Loucy (cell line): ENCODE results near the gene RTCB.

Experiments
- EZH2phosphoT487 ChIP-seq: fragments of 200-600 bp; IDR thresholded peaks from 2 replicates; pipeline ENCODE4 v1.6.1; 2018; ENCODE audit warnings: antibody characterized with exemption, mild to moderate bottlenecking, moderate library complexity, borderline replicate concordance
- TF ChIP-seq, protein P1 (sequence below): fragments of 200-600 bp; sonication (generic); conservative IDR thresholded peaks from 2 replicates; pipeline ENCODE4 v1.5.1; 2014; ENCODE audit warnings: mild to moderate bottlenecking, antibody characterized with exemption, low read length

DNA sequence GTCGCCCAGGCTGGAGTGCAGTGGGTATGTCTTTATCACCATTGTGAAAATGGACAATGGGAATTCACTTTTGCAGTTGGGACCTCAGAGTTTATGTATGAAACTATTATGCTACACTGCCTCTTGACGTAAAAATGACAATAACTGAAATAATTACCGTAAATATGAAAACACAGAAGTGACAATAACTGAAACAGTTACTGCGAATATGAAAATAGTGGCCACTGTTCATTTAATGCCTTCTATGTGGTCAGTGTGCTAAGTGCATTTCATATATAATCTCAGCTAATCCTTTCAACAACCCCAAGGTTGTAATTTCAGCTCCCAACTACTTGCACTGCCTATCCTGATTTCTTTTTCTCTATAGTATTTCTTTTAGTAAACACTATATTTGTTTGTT is 5.9 kb upstream of the RTCB start:
- TF ChIP-seq, protein P1, sequence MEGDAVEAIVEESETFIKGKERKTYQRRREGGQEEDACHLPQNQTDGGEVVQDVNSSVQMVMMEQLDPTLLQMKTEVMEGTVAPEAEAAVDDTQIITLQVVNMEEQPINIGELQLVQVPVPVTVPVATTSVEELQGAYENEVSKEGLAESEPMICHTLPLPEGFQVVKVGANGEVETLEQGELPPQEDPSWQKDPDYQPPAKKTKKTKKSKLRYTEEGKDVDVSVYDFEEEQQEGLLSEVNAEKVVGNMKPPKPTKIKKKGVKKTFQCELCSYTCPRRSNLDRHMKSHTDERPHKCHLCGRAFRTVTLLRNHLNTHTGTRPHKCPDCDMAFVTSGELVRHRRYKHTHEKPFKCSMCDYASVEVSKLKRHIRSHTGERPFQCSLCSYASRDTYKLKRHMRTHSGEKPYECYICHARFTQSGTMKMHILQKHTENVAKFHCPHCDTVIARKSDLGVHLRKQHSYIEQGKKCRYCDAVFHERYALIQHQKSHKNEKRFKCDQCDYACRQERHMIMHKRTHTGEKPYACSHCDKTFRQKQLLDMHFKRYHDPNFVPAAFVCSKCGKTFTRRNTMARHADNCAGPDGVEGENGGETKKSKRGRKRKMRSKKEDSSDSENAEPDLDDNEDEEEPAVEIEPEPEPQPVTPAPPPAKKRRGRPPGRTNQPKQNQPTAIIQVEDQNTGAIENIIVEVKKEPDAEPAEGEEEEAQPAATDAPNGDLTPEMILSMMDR: no peak
- TF ChIP-seq EZH2phosphoT487: no peak
